HUES6 (cell line): Measurements from ENCODE around the gene SRSF11.
"Not testable (repeated sequence)": the region's sequence is repeated elsewhere in the genome, so short reads cannot be mapped to it uniquely, and the experiment has no call there.

Source experiments
- H3K27ac ChIP-seq: 2 replicates; pipeline ENCODE4 v1.7.0; 2013; ENCODE audit warnings: low read depth, mild to moderate bottlenecking, low read length, inconsistent platforms
- H3K27me3 ChIP-seq: 2 replicates; pipeline ENCODE4 v1.6.1; 2013; ENCODE audit warnings: low read length; ENCODE audit not compliant: control insufficient read depth, insufficient read depth
- H3K36me3 ChIP-seq: 2 replicates; pipeline ENCODE4 v1.6.1; 2013; ENCODE audit warnings: low read length; ENCODE audit not compliant: control insufficient read depth, insufficient read depth
- H3K4me1 ChIP-seq: 2 replicates; pipeline ENCODE4 v1.6.1; 2013; ENCODE audit warnings: low read length; ENCODE audit not compliant: control insufficient read depth, insufficient read depth
- H3K4me3 ChIP-seq: 2 replicates; pipeline ENCODE4 v1.5.1; 2013; ENCODE audit warnings: low read depth, low read length
- H3K9ac ChIP-seq: one replicate; pipeline ENCODE4 v1.6.1; 2013; ENCODE audit warnings: mild to moderate bottlenecking, low read length
- H3K9me3 ChIP-seq: 2 replicates; pipeline ENCODE4 v1.6.1; 2013; ENCODE audit warnings: low read depth, low read length; ENCODE audit not compliant: control insufficient read depth, insufficient read depth

The SRSF11 gene

GRCh38 chr1:70221238-70222121 is at the start of gene SRSF11:
Gene SRSF11, plus strand, starts transcription at chr1:70221380. Its CDS starts 257 bp downstream, at chr1:70221637.
- peak within 1 kb of the TSS; percentile 97 for H3K27ac ChIP-seq
- H3K9ac ChIP-seq: peak within 1 kb of the TSS; percentile 98
- peak within 1 kb of the TSS; percentile 84 for H3K4me3 ChIP-seq
- H3K27me3 ChIP-seq: no peaks in the 10 kb centered on the region
- H3K9me3 ChIP-seq: no peaks in the 10 kb centered on the region
- peaks cover 33% of the 10 kb centered on the region for H3K36me3 ChIP-seq
- peaks cover 16% of the 10 kb centered on the region; the same call in 1 of the 2 replicates for H3K4me1 ChIP-seq

- peaks cover 3% of the 10 kb centered on the region; the same call in 1 of the 2 replicates for H3K36me3 ChIP-seq
- no peak overlapping the region for H3K9ac ChIP-seq
- no peaks in the 10 kb centered on the region for H3K9me3 ChIP-seq
- no peak overlapping the region for H3K27ac ChIP-seq
- H3K4me1 ChIP-seq: no peaks in the 10 kb centered on the region
- H3K27me3 ChIP-seq: no peaks in the 10 kb centered on the region
- H3K4me3 ChIP-seq: no peak overlapping the region
These were observed 49.7 kb upstream of the SRSF11 start for GRCh38 chr1:70171512-70171911.

- H3K36me3 ChIP-seq: peaks cover 11% of the 10 kb centered on the region
- not testable (repeated sequence) for H3K9ac ChIP-seq, H3K27ac ChIP-seq, H3K4me1 ChIP-seq, H3K9me3 ChIP-seq, H3K4me3 ChIP-seq, H3K27me3 ChIP-seq
These were observed 36.0 kb upstream of the SRSF11 start for GRCh38 chr1:70185181-70185580.

GRCh38 chr1:70188522-70188921 is 32.7 kb upstream of the SRSF11 start:
- no peaks in the 10 kb centered on the region for H3K9me3 ChIP-seq
- peaks cover 2% of the 10 kb centered on the region for H3K36me3 ChIP-seq
- H3K4me1 ChIP-seq: no peaks in the 10 kb centered on the region
- H3K4me3 ChIP-seq: no peak overlapping the region
- H3K27me3 ChIP-seq: no peaks in the 10 kb centered on the region
- H3K9ac ChIP-seq: no peak overlapping the region
- no peak overlapping the region for H3K27ac ChIP-seq

DNA sequence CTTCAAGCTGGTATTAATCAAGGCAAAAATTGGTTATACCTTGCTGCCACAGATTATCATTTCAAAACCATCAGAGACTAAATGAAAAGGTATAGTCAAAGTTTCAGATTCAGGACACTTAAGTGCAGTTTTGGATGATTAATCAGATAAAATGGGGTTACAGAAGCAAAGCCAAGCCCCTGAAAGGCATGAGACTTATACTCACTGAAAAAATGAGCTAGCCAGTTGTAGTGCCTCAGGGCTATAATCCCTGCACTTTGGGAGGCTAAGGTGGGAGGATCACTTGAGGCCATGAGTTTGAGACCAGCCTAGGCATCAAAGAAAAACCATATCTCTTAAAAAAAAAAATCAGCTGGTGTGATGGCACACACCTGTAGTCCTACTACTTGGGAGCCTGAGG is 31.0 kb upstream of the SRSF11 start:
- Histone ChIP-seq H3K36me3 (no peaks in the 10 kb centered on the region; the same call in 1 of the 2 replicates), H3K9me3 (no peaks in the 10 kb centered on the region), H3K27ac (no peak overlapping the region), H3K9ac (no peak overlapping the region), H3K4me1 (no peaks in the 10 kb centered on the region), H3K4me3 (no peak overlapping the region), H3K27me3 (no peaks in the 10 kb centered on the region)

- H3K27ac ChIP-seq, H3K9me3 ChIP-seq, H3K27me3 ChIP-seq, H3K4me1 ChIP-seq, H3K9ac ChIP-seq, H3K4me3 ChIP-seq, H3K36me3 ChIP-seq: not testable (repeated sequence)
These were observed 28.7 kb upstream of the SRSF11 start for GRCh38 chr1:70192446-70192845.

DNA sequence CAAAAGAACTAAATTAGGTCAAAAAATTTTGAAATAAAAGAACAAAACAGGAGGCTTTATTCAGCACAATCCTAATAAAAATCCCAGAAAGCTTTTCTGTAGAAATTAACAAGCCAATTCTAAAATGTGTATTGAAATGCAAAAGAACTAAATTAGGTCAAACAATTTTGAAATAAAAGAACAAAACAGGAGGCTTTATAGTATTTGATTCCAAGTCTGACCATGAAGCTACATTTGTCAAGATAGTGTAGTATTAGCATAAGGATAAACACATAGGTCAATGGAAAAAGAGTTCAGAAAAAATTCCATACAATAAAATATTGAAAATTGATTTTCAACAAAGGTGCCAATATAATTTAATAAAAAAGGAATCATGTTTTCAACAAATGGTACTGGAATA is 26.6 kb upstream of the SRSF11 start:
- Histone ChIP-seq H3K27ac (no peak overlapping the region), H3K4me1 (no peaks in the 10 kb centered on the region), H3K9me3 (no peaks in the 10 kb centered on the region), H3K4me3 (no peak overlapping the region), H3K9ac (no peak overlapping the region), H3K36me3 (no peaks in the 10 kb centered on the region), H3K27me3 (no peaks in the 10 kb centered on the region)

- no peak overlapping the region for H3K4me3 ChIP-seq
These were observed 25.8 kb upstream of the SRSF11 start for GRCh38 chr1:70195342-70195741.

DNA sequence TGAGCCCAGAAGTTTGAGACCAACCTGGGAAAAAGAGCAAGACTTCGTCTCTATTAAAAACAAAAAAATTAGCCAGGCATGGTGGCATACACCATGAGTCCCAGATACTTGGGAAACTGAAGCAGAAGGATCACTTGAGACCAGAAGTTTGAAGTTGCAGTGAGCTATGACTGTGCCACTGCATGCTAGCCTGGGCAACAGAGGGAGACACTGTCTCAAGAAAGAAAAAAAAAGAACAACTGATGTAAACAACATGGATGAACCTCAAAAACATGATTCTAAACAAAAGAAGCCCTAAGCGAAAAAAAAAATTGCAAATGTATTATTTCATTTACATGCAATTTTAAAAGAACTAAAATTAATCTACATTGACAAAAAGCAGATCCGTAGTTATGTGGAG is 24.8 kb upstream of the SRSF11 start:
- H3K4me1 ChIP-seq: no peaks in the 10 kb centered on the region
- H3K27me3 ChIP-seq: no peaks in the 10 kb centered on the region
- no peak overlapping the region for H3K4me3 ChIP-seq
- no peaks in the 10 kb centered on the region for H3K36me3 ChIP-seq
- no peak overlapping the region for H3K27ac ChIP-seq
- H3K9ac ChIP-seq: no peak overlapping the region
- no peaks in the 10 kb centered on the region for H3K9me3 ChIP-seq

More at GRCh38 chr1:70195342-70195741, 25.8 kb upstream of the SRSF11 start:
- H3K27ac ChIP-seq: no peak overlapping the region
- no peak overlapping the region for H3K9ac ChIP-seq
- H3K4me1 ChIP-seq: no peaks in the 10 kb centered on the region
- H3K27me3 ChIP-seq: no peaks in the 10 kb centered on the region
- no peaks in the 10 kb centered on the region for H3K36me3 ChIP-seq
- H3K9me3 ChIP-seq: no peaks in the 10 kb centered on the region

GRCh38 chr1:70200065-70200464 is 21.1 kb upstream of the SRSF11 start:
- Histone ChIP-seq H3K4me1 (peaks cover 6% of the 10 kb centered on the region; the same call in 1 of the 2 replicates), H3K4me3 (no peak overlapping the region), H3K36me3 (no peaks in the 10 kb centered on the region), H3K9ac (no peak overlapping the region), H3K27ac (no peak overlapping the region), H3K27me3 (no peaks in the 10 kb centered on the region), H3K9me3 (no peaks in the 10 kb centered on the region)

DNA sequence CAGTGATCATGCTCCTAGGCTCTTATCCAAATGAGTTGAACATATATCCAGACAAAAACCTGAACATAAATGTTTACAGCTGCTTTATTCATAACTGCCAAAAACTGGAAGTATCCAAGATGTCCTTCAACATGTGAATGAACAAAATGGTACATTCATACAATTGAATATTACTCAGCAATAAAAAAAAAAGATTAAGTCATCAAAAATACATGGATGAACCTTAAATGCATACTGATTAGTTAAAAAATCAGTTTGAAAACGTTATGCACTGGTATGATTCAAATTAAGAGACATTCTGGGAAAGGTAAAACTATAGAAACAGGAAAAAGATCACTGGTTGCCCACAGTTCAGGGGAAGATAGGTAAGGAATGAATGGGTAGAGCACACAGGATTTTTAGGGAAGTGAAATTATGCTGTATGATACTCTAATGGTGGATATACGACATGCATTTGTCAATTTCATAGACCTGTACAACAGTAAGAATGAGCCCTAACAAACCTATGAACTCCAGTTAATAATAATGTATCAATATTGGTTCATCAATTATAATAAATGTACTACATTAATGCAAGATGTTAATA is 18.9 kb upstream of the SRSF11 start:
- H3K36me3 ChIP-seq: no peaks in the 10 kb centered on the region
- H3K4me3 ChIP-seq: no peak overlapping the region
- H3K4me1 ChIP-seq: peaks cover 9% of the 10 kb centered on the region; the same call in 1 of the 2 replicates

More for the DNA sequence above, 18.9 kb upstream of the SRSF11 start:
- Histone ChIP-seq H3K9ac (no peak overlapping the region), H3K27ac (no peak overlapping the region), H3K9me3 (no peaks in the 10 kb centered on the region), H3K27me3 (no peaks in the 10 kb centered on the region)
